Activated CD8-positive, alpha-beta T cell treated with anti-CD3 and anti-CD28 coated beads for 36 hours (primary cell): ENCODE measurements around the gene SHISA9. TPM values are rescaled to one million over a fixed set of nuclear protein-coding genes. Genes with fewer than 3 reads are reported as not detected.

Source experiments
- ATAC-seq: fragments of 200-7000 bp; cut with Tn5 transposase; one replicate; pipeline ENCODE4 v1.10.0; 2021; ENCODE audit warnings: mild to moderate bottlenecking, moderate library complexity
- CTCF ChIA-PET: fragments of 350-600 bp; sonication (Branson Sonifier 250); formaldehyde crosslinking; loops from one replicate; lab custom pipeline; 2021; ENCODE audit warnings: antibody characterized with exemption; lab: Charles Lee
- POLR2A ChIA-PET: fragments of 350-600 bp; sonication (Branson Sonifier 250); formaldehyde crosslinking; loops from one replicate; lab custom pipeline; 2021; ENCODE audit warnings: antibody characterized with exemption; lab: Charles Lee
- DNase-seq: peaks from one replicate; pipeline ENCODE4 v3.0.0-alpha.2; 2020
- H3K27ac Mint-ChIP-seq: one replicate; pipeline ENCODE4 v1.8.0; 2021; ENCODE audit warnings: mild to moderate bottlenecking, mixed read lengths
- H3K27me3 Mint-ChIP-seq: one replicate; pipeline ENCODE4 v1.8.0; 2021; ENCODE audit warnings: mixed read lengths
- H3K36me3 Mint-ChIP-seq: one replicate; pipeline ENCODE4 v1.8.0; 2021; ENCODE audit warnings: low read depth, mixed read lengths
- H3K4me1 Mint-ChIP-seq: one replicate; pipeline ENCODE4 v1.8.0; 2021; ENCODE audit warnings: low read depth, mixed read lengths
- H3K4me3 Mint-ChIP-seq: one replicate; pipeline ENCODE4 v1.8.0; 2021; ENCODE audit warnings: mild to moderate bottlenecking, moderate library complexity, mixed read lengths
- H3K9me3 Mint-ChIP-seq: one replicate; pipeline ENCODE4 v1.8.0; 2021; ENCODE audit warnings: mixed read lengths
- CTCF ChIP-seq: fragments of 200-600 bp; IDR thresholded peaks from one replicate; pipeline ENCODE4 v1.8.0; 2022; ENCODE audit warnings: antibody characterized with exemption, mild to moderate bottlenecking
- intact Hi-C: fragments of 100-400 bp; cut with micrococcal nuclease; formaldehyde crosslinking; loops from one replicate; pipeline ENCODE4 v1.10.0; 2022
- total RNA-seq, 2 experiments: library from RNA; stranded (reverse); gene quantifications; one replicate each; pipeline ENCODE4 v1.2.3, GENCODE V29; 2021

SHISA9 gene
- total RNA-seq, 2 experiments from 2014 or later, result not detected

DNA sequence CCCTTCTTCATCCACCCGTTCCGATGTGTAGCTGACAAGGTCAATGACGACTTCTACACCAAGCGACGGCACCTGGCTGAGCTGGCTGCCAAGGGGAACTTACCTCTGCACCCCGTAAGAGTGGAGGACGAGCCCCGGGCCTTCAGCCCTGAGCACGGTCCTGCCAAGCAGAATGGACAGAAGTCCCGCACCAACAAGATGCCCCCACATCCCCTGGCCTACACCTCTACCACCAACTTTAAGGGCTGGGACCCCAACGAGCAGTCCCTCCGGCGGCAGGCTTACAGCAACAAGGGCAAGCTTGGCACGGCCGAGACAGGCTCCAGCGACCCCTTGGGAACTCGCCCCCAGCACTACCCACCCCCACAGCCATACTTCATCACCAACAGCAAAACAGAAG lies 333.6 kb downstream of the SHISA9 start:
- ChIA-PET POLR2A (no interaction called here), CTCF (no interaction called here)
- Mint-ChIP-seq H3K9me3 (peaks cover 1% of the 10 kb centered on the region), H3K27ac (no peak overlapping the region), H3K27me3 (no peaks in the 10 kb centered on the region), H3K4me3 (no peak overlapping the region), H3K36me3 (no peaks in the 10 kb centered on the region), H3K4me1 (no peaks in the 10 kb centered on the region)
- no peak for TF ChIP-seq CTCF
- no peak for DNase-seq
- no peak for ATAC-seq
- intact Hi-C loops, result no loop called here

DNA sequence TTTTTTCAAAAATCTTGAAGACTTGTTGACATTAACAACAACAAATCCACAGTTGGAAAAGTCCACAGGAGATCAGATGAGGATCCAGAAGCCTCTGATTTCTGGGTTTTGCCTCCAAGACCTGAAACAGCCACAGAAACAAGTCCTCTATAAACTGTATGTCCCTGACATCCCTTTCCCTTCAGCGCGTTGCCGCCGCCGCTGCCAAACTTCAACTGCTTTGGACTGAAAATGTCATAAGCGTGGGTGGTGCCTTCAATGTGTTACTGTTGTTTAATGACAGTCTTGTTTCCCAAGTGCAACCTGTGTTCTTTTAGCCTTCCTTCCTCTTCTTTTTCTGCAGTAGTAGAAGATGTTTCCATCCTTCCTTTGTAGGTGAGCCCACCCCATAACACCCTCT lies 334.9 kb downstream of the SHISA9 start:
- TF ChIP-seq CTCF, result no peak
- H3K4me3 Mint-ChIP-seq, result no peak overlapping the region
- H3K36me3 Mint-ChIP-seq, result no peaks in the 10 kb centered on the region
- peaks cover 1% of the 10 kb centered on the region for H3K9me3 Mint-ChIP-seq
- DNase-seq (no peak), ATAC-seq (no peak)
- no peaks in the 10 kb centered on the region for H3K4me1 Mint-ChIP-seq
- intact Hi-C loops, result no loop called here
- ChIA-PET POLR2A (no interaction called here), CTCF (no interaction called here)
- H3K27ac Mint-ChIP-seq, result no peak overlapping the region
- H3K27me3 Mint-ChIP-seq, result no peaks in the 10 kb centered on the region

DNA sequence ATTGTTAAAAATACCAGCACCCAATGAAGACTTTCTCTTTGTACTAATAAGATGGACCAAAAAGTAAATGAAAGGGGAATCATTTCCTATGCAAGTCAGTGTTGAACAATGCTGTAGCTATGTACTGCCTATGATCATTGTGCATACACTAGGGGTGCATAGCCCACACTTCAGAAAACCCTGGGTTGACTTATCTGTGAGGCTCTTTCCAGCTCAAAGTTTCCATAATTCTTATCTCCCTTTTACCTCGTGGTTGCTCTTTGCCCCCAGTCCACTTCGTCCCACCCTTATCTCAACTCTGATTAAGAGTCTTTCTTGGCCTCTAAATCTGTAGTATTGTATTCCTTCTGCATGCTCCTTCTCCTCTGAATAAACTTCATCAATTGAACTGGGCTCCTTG lies 336.8 kb downstream of the SHISA9 start:
- Mint-ChIP-seq H3K9me3 (peaks cover 1% of the 10 kb centered on the region), H3K4me3 (no peak overlapping the region), H3K27me3 (no peaks in the 10 kb centered on the region), H3K27ac (no peak overlapping the region), H3K36me3 (no peaks in the 10 kb centered on the region), H3K4me1 (no peaks in the 10 kb centered on the region)
- DNase-seq (no peak), ATAC-seq (no peak)
- POLR2A ChIA-PET, result no interaction called here
- no peak for TF ChIP-seq CTCF
- intact Hi-C loops, result no loop called here
- CTCF ChIA-PET, result no interaction called here

DNA sequence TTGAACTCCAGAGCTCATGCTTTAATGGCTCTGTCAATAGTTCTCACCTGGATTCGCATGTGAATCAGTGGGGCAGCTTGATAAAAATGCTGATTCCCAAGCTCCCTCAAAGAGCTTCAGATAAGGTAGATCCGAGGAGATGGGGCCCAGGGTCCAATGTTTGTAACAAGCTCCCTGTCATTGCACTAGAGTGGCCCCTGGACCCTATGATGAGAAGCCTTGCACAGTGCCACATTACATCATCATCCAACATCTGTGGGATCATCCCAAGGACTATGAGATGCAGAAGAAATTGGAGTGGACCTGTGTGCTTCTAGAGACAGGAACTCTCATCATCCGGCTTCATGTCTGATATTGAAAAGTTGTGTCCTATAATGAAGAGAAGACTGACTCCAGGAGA lies 340.8 kb downstream of the SHISA9 start:
- ChIA-PET CTCF (no interaction called here), POLR2A (no interaction called here)
- peaks cover 3% of the 10 kb centered on the region for H3K9me3 Mint-ChIP-seq
- H3K36me3 Mint-ChIP-seq, result no peaks in the 10 kb centered on the region
- no peak overlapping the region for H3K27ac Mint-ChIP-seq
- intact Hi-C loops, result no loop called here
- no peak for TF ChIP-seq CTCF
- DNase-seq, result no peak
- no peak for ATAC-seq
- no peaks in the 10 kb centered on the region for H3K27me3 Mint-ChIP-seq
- H3K4me1 Mint-ChIP-seq, result no peaks in the 10 kb centered on the region
- H3K4me3 Mint-ChIP-seq, result no peak overlapping the region

DNA sequence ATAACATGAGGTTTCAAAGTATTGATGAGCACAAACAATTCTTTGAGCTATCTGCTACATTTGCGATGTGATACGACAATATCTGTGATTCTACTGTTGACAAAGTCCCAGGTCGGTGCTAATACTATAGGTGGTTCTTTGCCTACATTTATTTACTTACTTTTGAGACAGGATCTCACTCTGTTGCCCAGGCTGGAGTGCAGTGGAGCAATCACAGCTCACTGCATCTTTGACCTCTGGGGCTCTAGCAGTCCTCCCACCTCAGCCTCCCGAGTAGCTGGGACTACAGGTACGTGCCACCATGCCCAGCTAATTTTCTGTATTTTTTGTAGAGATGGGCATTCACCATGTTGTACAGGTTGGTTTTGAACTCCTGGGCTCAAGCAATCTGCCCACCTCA lies 343.4 kb downstream of the SHISA9 start:
- ChIA-PET POLR2A (no interaction called here), CTCF (no interaction called here)
- no peaks in the 10 kb centered on the region for H3K36me3 Mint-ChIP-seq
- H3K4me1 Mint-ChIP-seq, result no peaks in the 10 kb centered on the region
- peaks cover 5% of the 10 kb centered on the region for H3K9me3 Mint-ChIP-seq
- no peaks in the 10 kb centered on the region for H3K27me3 Mint-ChIP-seq
- no peak for ATAC-seq
- no peak for DNase-seq
- H3K4me3 Mint-ChIP-seq, result no peak overlapping the region
- TF ChIP-seq CTCF, result no peak
- intact Hi-C loops, result no loop called here
- no peak overlapping the region for H3K27ac Mint-ChIP-seq
